SK-N-MC (cell line): ENCODE data around the gene DLL4.
"Not testable (repeated sequence)": the region's sequence is repeated elsewhere in the genome, so short reads cannot be mapped to it uniquely, and the experiment has no call there.

ENCODE experiments used
- DNase-seq: peaks from one replicate; pipeline ENCODE4 v3.0.0-alpha.2; 2011; ENCODE audit warnings: low read depth, low spot score
- H3K27ac ChIP-seq: fragments of 200-600 bp; sonication (generic); 2 replicates; pipeline ENCODE4 v1.5.1; 2016; ENCODE audit warnings: mixed run types
- H3K36me3 ChIP-seq: fragments of 200-600 bp; sonication (generic); 2 replicates; pipeline ENCODE4 v1.6.1; 2017; ENCODE audit warnings: antibody characterized with exemption, low read length, mixed read lengths; ENCODE audit not compliant: insufficient read depth
- H3K4me3 ChIP-seq: fragments of 200-600 bp; sonication (generic); 2 replicates; pipeline ENCODE4 v1.5.1; 2016
- H3K9ac ChIP-seq: fragments of 200-600 bp; sonication (generic); 2 replicates; pipeline ENCODE4 v1.8.0; 2017; ENCODE audit warnings: mixed run types, mixed read lengths; ENCODE audit not compliant: insufficient read length
- H3K9me3 ChIP-seq: fragments of 200-600 bp; sonication (generic); 2 replicates; pipeline ENCODE4 v1.6.1; 2017; ENCODE audit warnings: low read depth, mild to moderate bottlenecking, antibody characterized with exemption, low read length, moderate library complexity, mixed read lengths
- EZH2 ChIP-seq: fragments of 200-600 bp; sonication (generic); IDR thresholded peaks from one replicate; pipeline ENCODE4 v1.6.1; 2017; ENCODE audit warnings: antibody characterized with exemption
- FOXP2 ChIP-seq: optimal IDR thresholded peaks from 2 replicates; pipeline ENCODE3; 2011; ENCODE audit warnings: mild to moderate bottlenecking, moderate library complexity; ENCODE audit not compliant: insufficient read depth; ENCODE audit errors: extremely low read length, control extremely low read depth
- POLR2AphosphoS5 ChIP-seq: IDR thresholded peaks from 2 replicates; pipeline ENCODE4 v1.6.1; 2012; ENCODE audit warnings: mild to moderate bottlenecking, low read depth, low read length, borderline replicate concordance

Gene DLL4

GRCh38 chr15:40953713-40954074 is 24.6 kb downstream of the DLL4 start:
- no peak for DNase-seq

GRCh38 chr15:40954158-40954848 is 25.2 kb downstream of the DLL4 start:
- DNase-seq, H3K9me3 ChIP-seq, H3K27ac ChIP-seq: not testable (repeated sequence)
- H3K36me3 ChIP-seq: peaks cover 32% of the 10 kb centered on the region; the same call in 1 of the 2 replicates
- peak overlapping the region; percentile 79 for H3K9ac ChIP-seq
- H3K4me3 ChIP-seq: peak overlapping the region; percentile 77

More at GRCh38 chr15:40953713-40954074, 24.6 kb downstream of the DLL4 start:
- no peak for TF ChIP-seq POLR2AphosphoS5
- TF ChIP-seq FOXP2: no peak
- Histone ChIP-seq H3K9ac (peak overlapping the region; percentile 79), H3K36me3 (peaks cover 32% of the 10 kb centered on the region; the same call in 1 of the 2 replicates), H3K27ac (no peak overlapping the region), H3K9me3 (no peaks in the 10 kb centered on the region), H3K4me3 (peak overlapping the region; percentile 77)

GRCh38 chr15:40955141-40955903 is 26.2 kb downstream of the DLL4 start:
- no peak for DNase-seq
- TF ChIP-seq POLR2AphosphoS5 (no peak), FOXP2 (no peak), EZH2 (no peak)
- H3K9ac ChIP-seq: peak overlapping the region; percentile 14
- H3K4me3 ChIP-seq: peak overlapping the region; percentile 77; the same call in 1 of the 2 replicates
- H3K9me3 ChIP-seq: no peaks in the 10 kb centered on the region
- no peak overlapping the region for H3K27ac ChIP-seq
- H3K36me3 ChIP-seq: peaks cover 32% of the 10 kb centered on the region; the same call in 1 of the 2 replicates

GRCh38 chr15:40955930-40956540 is 26.9 kb downstream of the DLL4 start:
- peak overlapping the region; percentile 14 for H3K9ac ChIP-seq
- peaks cover 32% of the 10 kb centered on the region; the same call in 1 of the 2 replicates for H3K36me3 ChIP-seq
- no peaks in the 10 kb centered on the region for H3K9me3 ChIP-seq
- H3K27ac ChIP-seq: no peak overlapping the region
- DNase-seq: no peak
- no peak for TF ChIP-seq FOXP2
- TF ChIP-seq POLR2AphosphoS5: no peak
- no peak for TF ChIP-seq EZH2
- peak overlapping the region; percentile 77; the same call in 1 of the 2 replicates for H3K4me3 ChIP-seq

DNA sequence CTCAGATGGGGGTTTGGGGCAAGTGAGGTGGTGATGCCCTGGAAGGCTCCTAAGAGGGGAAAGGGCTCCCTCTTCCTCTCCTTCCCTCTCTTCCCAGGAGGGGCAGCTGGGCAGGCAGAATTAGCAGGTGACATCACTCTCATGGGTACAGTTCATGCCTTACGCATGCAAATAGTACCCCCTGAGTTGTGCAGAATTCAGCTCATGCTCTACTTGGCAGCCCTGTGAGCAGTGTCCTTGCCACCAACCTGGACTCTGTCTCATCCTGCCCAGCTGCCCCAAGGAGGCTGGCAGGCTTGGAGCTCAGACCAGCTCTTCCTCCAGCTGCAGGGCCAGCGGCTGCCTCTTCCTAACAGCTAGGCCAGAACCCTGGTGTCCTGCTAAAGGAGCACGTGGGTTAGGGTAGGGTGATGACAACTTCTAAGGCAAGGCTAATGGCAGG is 27.4 kb downstream of the DLL4 start:
- TF ChIP-seq EZH2 (no peak), FOXP2 (no peak), POLR2AphosphoS5 (no peak)
- Histone ChIP-seq H3K9me3 (no peaks in the 10 kb centered on the region), H3K4me3 (no peak overlapping the region; the same call in 1 of the 2 replicates), H3K9ac (no peak overlapping the region), H3K27ac (no peak overlapping the region), H3K36me3 (peaks cover 32% of the 10 kb centered on the region; the same call in 1 of the 2 replicates)
- DNase-seq: no peak

GRCh38 chr15:40957041-40957555 is 28.0 kb downstream of the DLL4 start:
- DNase-seq: no peak
- no peak overlapping the region for H3K9ac ChIP-seq
- H3K4me3 ChIP-seq: no peak overlapping the region; the same call in 1 of the 2 replicates
- TF ChIP-seq EZH2 (no peak), FOXP2 (no peak), POLR2AphosphoS5 (no peak)
- H3K9me3 ChIP-seq: no peaks in the 10 kb centered on the region
- H3K36me3 ChIP-seq: peaks cover 32% of the 10 kb centered on the region; the same call in 1 of the 2 replicates
- no peak overlapping the region for H3K27ac ChIP-seq

DNA sequence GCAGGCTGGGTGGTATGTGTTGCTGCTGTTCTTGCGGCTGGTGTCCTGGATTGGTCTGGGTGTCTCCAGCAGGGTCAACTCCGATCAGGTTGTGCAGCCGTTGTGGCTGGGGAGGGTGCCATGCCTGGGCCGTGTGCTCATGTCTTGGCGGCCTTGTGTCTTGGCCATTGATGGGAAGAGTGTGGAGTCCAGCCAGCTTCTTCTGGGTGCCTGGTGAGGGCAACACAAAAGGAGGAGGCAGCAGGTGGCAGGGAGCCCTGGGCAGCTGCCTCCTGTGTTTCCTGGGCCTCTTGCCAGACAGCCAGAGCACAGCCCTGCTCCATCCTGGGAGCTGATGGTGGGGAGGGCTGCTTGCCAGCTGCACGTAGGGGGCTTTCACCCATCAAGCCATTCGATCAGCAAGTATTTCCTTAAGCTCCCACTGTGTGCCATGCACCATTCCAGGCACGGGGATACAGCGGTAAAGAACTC is 28.5 kb downstream of the DLL4 start:
- no peak for DNase-seq
- Histone ChIP-seq H3K9ac (no peak overlapping the region), H3K9me3 (no peaks in the 10 kb centered on the region), H3K4me3 (no peak overlapping the region), H3K27ac (peak overlapping the region; percentile 36; the same call in 1 of the 2 replicates), H3K36me3 (peaks cover 32% of the 10 kb centered on the region; the same call in 1 of the 2 replicates)
- TF ChIP-seq EZH2: no peak
- no peak for TF ChIP-seq FOXP2
- no peak for TF ChIP-seq POLR2AphosphoS5

DNA sequence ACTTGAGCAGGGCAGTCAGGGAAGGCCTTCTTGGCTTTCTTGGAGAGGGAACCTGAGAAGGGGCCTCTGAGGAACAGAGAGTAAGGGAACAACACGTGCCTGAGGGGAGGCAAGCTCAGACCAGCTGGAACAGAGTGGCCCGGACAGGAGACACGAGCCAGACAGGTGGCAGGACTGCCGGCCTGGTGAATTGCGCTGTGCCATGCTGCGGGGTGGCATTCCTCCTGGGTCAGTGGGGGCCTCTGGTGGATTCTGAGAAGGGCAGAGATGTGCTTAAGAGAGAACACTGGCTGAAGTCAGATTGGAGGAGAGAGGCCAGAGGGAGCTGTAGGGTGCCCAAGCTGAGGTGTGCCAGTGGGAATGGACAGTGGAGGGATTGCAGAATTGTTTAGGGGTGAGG is 29.0 kb downstream of the DLL4 start:
- H3K9ac ChIP-seq: no peak overlapping the region
- peaks cover 32% of the 10 kb centered on the region; the same call in 1 of the 2 replicates for H3K36me3 ChIP-seq
- H3K9me3 ChIP-seq: no peaks in the 10 kb centered on the region
- H3K27ac ChIP-seq: peak overlapping the region; percentile 36; the same call in 1 of the 2 replicates
- no peak overlapping the region for H3K4me3 ChIP-seq
- no peak for TF ChIP-seq FOXP2
- TF ChIP-seq EZH2: no peak
- no peak for TF ChIP-seq POLR2AphosphoS5
- no peak for DNase-seq
